HepG2 (cell line): ENCODE results near the gene IMPDH1. TPM values are rescaled to one million over a fixed set of nuclear protein-coding genes. Genes with fewer than 3 reads are reported as not detected.

ENCODE experiments used
- ATAC-seq: fragments of 200-7000 bp; cut with Tn5 transposase; 3 replicates; pipeline ENCODE4 v1.9.1; 2020; ENCODE audit warnings: mild to moderate bottlenecking, moderate library complexity
- BruUV-seq: library from RNA; stranded (reverse); fragments of 400-500 nt; replicated peaks from 2 replicates; lab custom pipeline; 2021; lab: Mats Ljungman, UMichigan
- CTCF ChIA-PET: fragments of 300-600 bp; formaldehyde crosslinking; extraction: SDS; loops from one replicate; lab custom pipeline; 2021; ENCODE audit warnings: low total read pairs, inconsistent platforms, low intra/inter-chr PET ratio; lab: Yijun Ruan, JAX
- POLR2A ChIA-PET: fragments of 350-600 bp; sonication (Branson Sonifier 250); formaldehyde crosslinking; loops from one replicate; lab custom pipeline; 2020; ENCODE audit warnings: antibody characterized with exemption, inconsistent platforms; lab: Yijun Ruan, JAX
- DNase-seq: peaks from one replicate; pipeline ENCODE4 v3.0.0-alpha.2; 2015; ENCODE audit warnings: low spot score
- FAIRE-seq: peaks from 3 replicates; lab custom pipeline; 2011; peaks lifted over from hg19 to GRCh38; lab: Jason Lieb, UNC
- H2AFZ ChIP-seq: one replicate; pipeline ENCODE4 v1.6.1; 2011; ENCODE audit warnings: low read length, inconsistent platforms
- H3K27ac ChIP-seq: fragments of 300-600 bp; 3 replicates; pipeline ENCODE4 v1.8.0; 2011; ENCODE audit warnings: mixed run types, mild to moderate bottlenecking, mixed read lengths, low read length, inconsistent platforms; ENCODE audit not compliant: insufficient read depth; ENCODE audit errors: extremely low read length
- H3K27me3 ChIP-seq, 2 experiments: fragments of 200-600 bp in 1 of 2; 2 replicates in 1 of 2; 3 replicates in 1 of 2; pipeline versions ENCODE4 v1.6.0 to v1.8.0; 2011; ENCODE audit warnings: low read length in 2 of 2, mild to moderate bottlenecking in 2 of 2, moderate library complexity in 2 of 2, inconsistent platforms in 1 of 2; ENCODE audit not compliant: insufficient read depth in 2 of 2, control insufficient read depth in 1 of 2
- H3K36me3 ChIP-seq, 2 experiments: fragments of 200-600 bp in 1 of 2; replicated peaks in 1 of 2; 2 replicates in 1 of 2; 3 replicates in 1 of 2; pipeline versions ENCODE4 v1.5.1 to v1.8.0; 2011; ENCODE audit warnings: low read length in 2 of 2, inconsistent platforms in 1 of 2; ENCODE audit not compliant: insufficient read depth in 2 of 2, control insufficient read depth in 1 of 2
- H3K4me1 ChIP-seq: 2 replicates; pipeline ENCODE4 v1.5.1; 2012; ENCODE audit warnings: low read length, inconsistent platforms; ENCODE audit not compliant: insufficient read depth
- H3K4me2 ChIP-seq: 2 replicates; pipeline ENCODE4 v1.6.0; 2011; ENCODE audit warnings: low read depth, low read length, inconsistent platforms
- H3K4me3 ChIP-seq, 3 experiments: fragments of 200-600 bp in 1 of 3; sonication (generic), shearing (Covaris generic) in 1 of 3; replicated peaks in 1 of 3; 2 replicates each; pipeline ENCODE4 v1.5.1; 2011 to 2016; ENCODE audit warnings: low read length in 3 of 3, inconsistent platforms in 2 of 3, low read depth in 2 of 3, mild to moderate bottlenecking in 2 of 3, control low read depth in 1 of 3, mixed read lengths in 1 of 3; ENCODE audit not compliant: insufficient read depth in 1 of 3
- H3K79me2 ChIP-seq: one replicate; pipeline ENCODE4 v1.6.1; 2011; ENCODE audit warnings: low read length, inconsistent platforms; ENCODE audit not compliant: insufficient read depth
- H3K9ac ChIP-seq: 2 replicates; pipeline ENCODE4 v1.6.0; 2011; ENCODE audit warnings: mild to moderate bottlenecking, low read depth, low read length, inconsistent platforms; ENCODE audit not compliant: insufficient read depth
- H3K9me3 ChIP-seq: 2 replicates; pipeline ENCODE4 v1.5.1; 2012; ENCODE audit warnings: mild to moderate bottlenecking, low read length
- H4K20me1 ChIP-seq: 2 replicates; pipeline ENCODE4 v1.6.0; 2011; ENCODE audit warnings: inconsistent platforms, mild to moderate bottlenecking, low read length, moderate library complexity; ENCODE audit not compliant: insufficient read depth
- JDP2 ChIP-seq: sonication (generic); formaldehyde crosslinking; IDR thresholded peaks from 2 replicates; pipeline ENCODE4 v1.8.1; 2022; ENCODE audit warnings: missing genetic modification reagents, borderline replicate concordance
- JUN ChIP-seq: sonication (generic); formaldehyde crosslinking; IDR thresholded peaks from 2 replicates; pipeline ENCODE4 v1.4.0; 2020; ENCODE audit warnings: mild to moderate bottlenecking, missing genetic modification reagents
- RFXANK ChIP-seq: IDR thresholded peaks from 2 replicates; pipeline ENCODE4 v1.6.1; 2016
- SNAI1 ChIP-seq: sonication (generic); formaldehyde crosslinking; IDR thresholded peaks from 2 replicates; pipeline ENCODE4 v1.5.0; 2020; ENCODE audit warnings: mild to moderate bottlenecking, missing genetic modification reagents, borderline replicate concordance
- WGBS: methylation state at CpG from one replicate; pipeline ENCODE4 v1.1.6; 2017; ENCODE audit warnings: low lambda C conversion rate; 5-methylcytosine and 5-hydroxymethylcytosine counted together
- in situ Hi-C: cut with HindIII; loops from 2 replicates; pipeline ENCODE4 v1.10.0; 2017; ENCODE audit warnings: low pct_unique_long_range_greater_than_20kb; ENCODE audit not compliant: extremely low pct_ligation_motif_present
- intact Hi-C: fragments of 100-400 bp; cut with micrococcal nuclease; formaldehyde crosslinking; loops from one replicate; pipeline ENCODE4 v1.10.0; 2022; ENCODE audit not compliant: unreplicated experiment
- polyA plus RNA-seq, 8 experiments: library from polyadenylated mRNA; depleted of rRNA in 3 of 8; stranded (reverse) in 7 of 8; unstranded in 1 of 8; fragments of >200 nt; fragmentation: Illumina TruSeq in 4 of 8; extraction: Trizol in 4 of 8; gene quantifications; 2 replicates each; pipeline versions ENCODE4 v1.2.1 to v1.2.3, GENCODE V29; 2011 to 2016; ENCODE audit warnings: low read depth in 4 of 8, missing spikeins in 1 of 8, mixed read lengths in 1 of 8; ENCODE audit not compliant: insufficient read depth in 1 of 8
- total RNA-seq, 5 experiments: library from RNA; depleted of rRNA; stranded (reverse); fragments of >200 nt; fragmentation: Illumina TruSeq; extraction: Trizol; gene quantifications; 2 replicates each; pipeline ENCODE4 v1.2.3, GENCODE V29; 2016; ENCODE audit warnings: low read depth in 1 of 5
- TF ChIP-seq, protein P1 (sequence below): sonication (generic); formaldehyde crosslinking; IDR thresholded peaks from 2 replicates; pipeline ENCODE4 v1.4.0; 2020; ENCODE audit warnings: mild to moderate bottlenecking, missing genetic modification reagents
- TF ChIP-seq, protein P2 (sequence below): sonication (generic); formaldehyde crosslinking; IDR thresholded peaks from 2 replicates; pipeline ENCODE4 v1.5.0; 2020; ENCODE audit warnings: mild to moderate bottlenecking, missing genetic modification reagents, moderate library complexity

IMPDH1 gene
- total and polyA plus RNA-seq, 2 of the 13 experiments (the other 11 are each of a cell fraction or from before 2014, with no cell fraction given) = 22.8 to 34.0 TPM

DNA sequence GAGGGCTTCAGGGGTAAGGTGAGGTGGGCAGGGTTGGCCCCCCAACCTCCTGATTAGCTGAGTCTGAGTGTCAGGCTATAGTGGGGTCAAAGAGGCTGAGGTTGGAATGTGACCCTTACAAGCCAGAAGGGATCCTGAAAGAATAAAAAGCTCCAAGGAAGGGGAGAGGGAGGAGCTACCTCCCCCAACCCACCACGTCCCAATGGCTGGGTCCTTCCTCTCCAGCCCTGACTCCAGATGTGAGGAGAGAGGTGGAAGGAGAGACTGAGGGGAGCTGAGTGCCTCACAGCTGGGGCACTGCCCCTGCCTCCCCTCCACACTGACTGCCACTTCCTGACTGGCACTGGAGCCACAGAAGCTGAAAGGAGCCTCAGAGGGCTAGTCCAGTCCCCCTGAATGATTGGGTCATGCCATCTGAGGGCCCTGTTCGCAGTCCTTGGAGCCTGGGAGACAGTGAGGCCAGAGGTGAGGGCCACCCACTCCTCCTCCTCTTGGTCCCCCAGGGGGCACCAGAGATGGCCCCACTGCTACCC, 20.6 kb downstream of the IMPDH1 start:
- H3K9ac ChIP-seq = no peak overlapping the region
- TF ChIP-seq RFXANK (CRISPR knock-in tag) (no peak), SNAI1 (CRISPR knock-in tag) (no peak), JDP2 (no peak), JUN (no peak)
- TF ChIP-seq, protein P1, sequence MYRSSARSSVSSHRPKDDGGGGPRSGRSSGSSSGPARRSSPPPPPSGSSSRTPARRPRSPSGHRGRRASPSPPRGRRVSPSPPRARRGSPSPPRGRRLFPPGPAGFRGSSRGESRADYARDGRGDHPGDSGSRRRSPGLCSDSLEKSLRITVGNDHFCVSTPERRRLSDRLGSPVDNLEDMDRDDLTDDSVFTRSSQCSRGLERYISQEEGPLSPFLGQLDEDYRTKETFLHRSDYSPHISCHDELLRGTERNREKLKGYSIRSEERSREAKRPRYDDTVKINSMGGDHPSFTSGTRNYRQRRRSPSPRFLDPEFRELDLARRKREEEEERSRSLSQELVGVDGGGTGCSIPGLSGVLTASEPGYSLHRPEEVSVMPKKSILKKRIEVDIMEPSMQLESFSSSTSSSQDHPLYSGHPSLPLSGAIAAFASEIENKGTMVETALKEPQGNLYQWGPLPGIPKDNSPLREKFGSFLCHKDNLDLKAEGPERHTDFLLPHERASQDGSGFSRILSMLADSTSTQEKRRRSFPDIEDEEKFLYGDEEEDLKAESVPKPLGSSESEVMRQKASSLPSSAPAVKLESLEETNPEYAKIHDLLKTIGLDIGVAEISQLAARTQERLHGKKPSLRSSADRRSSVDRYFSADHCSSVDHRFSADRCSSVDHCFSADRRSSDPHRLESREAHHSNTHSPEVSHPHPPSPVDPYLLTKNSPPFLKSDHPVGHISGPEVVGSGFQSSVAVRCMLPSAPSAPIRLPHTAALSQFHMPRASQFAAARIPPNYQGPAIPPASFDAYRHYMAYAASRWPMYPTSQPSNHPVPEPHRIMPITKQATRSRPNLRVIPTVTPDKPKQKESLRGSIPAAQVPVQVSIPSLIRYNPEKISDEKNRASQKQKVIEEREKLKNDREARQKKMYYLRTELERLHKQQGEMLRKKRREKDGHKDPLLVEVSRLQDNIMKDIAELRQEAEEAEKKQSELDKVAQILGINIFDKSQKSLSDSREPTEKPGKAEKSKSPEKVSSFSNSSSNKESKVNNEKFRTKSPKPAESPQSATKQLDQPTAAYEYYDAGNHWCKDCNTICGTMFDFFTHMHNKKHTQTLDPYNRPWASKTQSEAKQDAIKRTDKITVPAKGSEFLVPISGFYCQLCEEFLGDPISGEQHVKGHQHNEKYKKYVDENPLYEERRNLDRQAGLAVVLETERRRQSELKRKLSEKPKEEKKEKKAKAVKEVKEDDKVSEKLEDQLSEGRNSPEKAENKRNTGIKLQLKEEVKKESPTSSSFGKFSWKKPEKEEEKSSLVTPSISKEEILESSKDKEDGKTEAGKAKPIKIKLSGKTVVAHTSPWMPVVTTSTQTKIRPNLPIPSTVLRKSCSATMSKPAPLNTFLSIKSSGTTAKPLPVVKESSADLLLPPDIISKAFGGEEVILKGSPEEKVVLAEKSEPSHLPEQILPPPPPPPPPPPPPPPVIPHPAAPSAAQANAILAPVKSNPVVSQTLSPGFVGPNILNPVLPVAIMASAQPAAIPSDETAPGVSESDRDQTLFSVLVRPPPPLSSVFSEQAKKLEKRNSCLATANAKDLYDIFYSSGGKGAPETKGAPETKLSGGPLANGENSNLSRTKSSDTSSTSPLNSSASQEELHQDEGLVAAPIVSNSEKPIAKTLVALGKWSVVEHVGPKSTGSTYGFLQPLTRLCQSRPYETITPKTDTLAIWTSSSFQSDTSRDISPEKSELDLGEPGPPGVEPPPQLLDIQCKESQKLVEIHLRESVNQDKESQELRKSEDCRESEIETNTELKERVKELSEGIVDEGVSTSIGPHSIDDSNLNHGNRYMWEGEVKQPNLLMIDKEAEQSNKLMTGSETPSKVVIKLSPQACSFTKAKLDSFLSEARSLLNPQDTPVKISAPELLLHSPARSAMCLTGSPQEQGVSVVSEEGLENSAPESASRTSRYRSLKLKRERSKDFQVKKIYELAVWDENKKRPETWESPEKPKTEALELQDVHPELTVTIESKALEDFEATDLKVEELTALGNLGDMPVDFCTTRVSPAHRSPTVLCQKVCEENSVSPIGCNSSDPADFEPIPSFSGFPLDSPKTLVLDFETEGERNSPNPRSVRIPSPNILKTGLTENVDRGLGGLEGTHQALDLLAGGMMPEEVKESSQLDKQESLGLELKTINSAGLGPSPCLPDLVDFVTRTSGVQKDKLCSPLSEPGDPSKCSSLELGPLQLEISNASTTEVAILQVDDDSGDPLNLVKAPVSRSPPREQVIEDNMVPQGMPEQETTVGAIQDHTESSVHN = no peak
- TF ChIP-seq, protein P2, sequence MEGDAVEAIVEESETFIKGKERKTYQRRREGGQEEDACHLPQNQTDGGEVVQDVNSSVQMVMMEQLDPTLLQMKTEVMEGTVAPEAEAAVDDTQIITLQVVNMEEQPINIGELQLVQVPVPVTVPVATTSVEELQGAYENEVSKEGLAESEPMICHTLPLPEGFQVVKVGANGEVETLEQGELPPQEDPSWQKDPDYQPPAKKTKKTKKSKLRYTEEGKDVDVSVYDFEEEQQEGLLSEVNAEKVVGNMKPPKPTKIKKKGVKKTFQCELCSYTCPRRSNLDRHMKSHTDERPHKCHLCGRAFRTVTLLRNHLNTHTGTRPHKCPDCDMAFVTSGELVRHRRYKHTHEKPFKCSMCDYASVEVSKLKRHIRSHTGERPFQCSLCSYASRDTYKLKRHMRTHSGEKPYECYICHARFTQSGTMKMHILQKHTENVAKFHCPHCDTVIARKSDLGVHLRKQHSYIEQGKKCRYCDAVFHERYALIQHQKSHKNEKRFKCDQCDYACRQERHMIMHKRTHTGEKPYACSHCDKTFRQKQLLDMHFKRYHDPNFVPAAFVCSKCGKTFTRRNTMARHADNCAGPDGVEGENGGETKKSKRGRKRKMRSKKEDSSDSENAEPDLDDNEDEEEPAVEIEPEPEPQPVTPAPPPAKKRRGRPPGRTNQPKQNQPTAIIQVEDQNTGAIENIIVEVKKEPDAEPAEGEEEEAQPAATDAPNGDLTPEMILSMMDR (CRISPR knock-in tag) = 0 out of 2 replicates have a peak, but pooled peaks have one; percentile 19
- TF ChIP-seq, all 625 proteins: peak for 1
- Histone ChIP-seq H3K79me2 (no peaks in the 10 kb centered on the region), H3K4me2 (no peak overlapping the region), H3K27me3 (0 out of 5 replicates have a peak, but pooled peaks cover 1 to 5% of the 10 kb centered on the region in 2 experiments), H3K27ac (no peak overlapping the region), H3K9me3 (no peaks in the 10 kb centered on the region), H3K4me1 (peaks cover 21% of the 10 kb centered on the region; the same call in 1 of the 2 replicates), H3K36me3 (peaks cover 0 to 2% of the 10 kb centered on the region in 2 experiments; a peak in 2 of 5 replicates), H3K4me3 (no peak overlapping the region), H2AFZ (no peak overlapping the region), H4K20me1 (no peaks in the 10 kb centered on the region)
- DNase-seq = no peak
- intact Hi-C loops = no loop called here
- CTCF ChIA-PET = interaction anchor here (1.8 kb wide), 1 partner anchor 42 kb away, joined by 9 read pairs; no protein-coding TSS in a partner anchor
- peak; percentile 52 for ATAC-seq
- no peak for FAIRE-seq
- BruUV-seq = no TSS peak
- 0% methylated on average over 1 of the region's 2 CpGs for WGBS
- POLR2A ChIA-PET = no interaction called here
- in situ Hi-C loops = no loop called here
